ENCODE results near the gene SEPTIN5.
"Not testable (repeated sequence)": the region's sequence is repeated elsewhere in the genome, so short reads cannot be mapped to it uniquely, and the experiment has no call there.

The SEPTIN5 gene

GRCh38 chr22:19691721-19692341 lies 22.5 kb upstream of the SEPTIN5 start:
- no peak overlapping the region for H3K4me3 ChIP-seq (ENCODE audit: low read depth, low read length)
- DNase-seq (ENCODE audit: low read depth): no peak
- TF ChIP-seq CTCF (IDR thresholded peaks at IDR 0.05; ENCODE audit: control insufficient read depth, extremely low read depth, insufficient read depth): no peak

- DNase-seq (ENCODE audit: low read depth): no peak
- no peak for TF ChIP-seq CTCF (IDR thresholded peaks at IDR 0.05; ENCODE audit: control insufficient read depth, extremely low read depth, insufficient read depth)
- H3K4me3 ChIP-seq (ENCODE audit: low read depth, low read length): no peak overlapping the region
Observed at GRCh38 chr22:19693581-19693980, 20.7 kb upstream of the SEPTIN5 start.

GRCh38 chr22:19693981-19694670 lies 20.2 kb upstream of the SEPTIN5 start:
- no peak for TF ChIP-seq CTCF (IDR thresholded peaks at IDR 0.05; ENCODE audit: control insufficient read depth, extremely low read depth, insufficient read depth)
- H3K4me3 ChIP-seq (ENCODE audit: low read depth, low read length): no peak overlapping the region
- DNase-seq (ENCODE audit: low read depth): no peak

GRCh38 chr22:19694696-19695095 lies 19.6 kb upstream of the SEPTIN5 start:
- no peak overlapping the region for H3K4me3 ChIP-seq (ENCODE audit: low read depth, low read length)
- no peak for DNase-seq (ENCODE audit: low read depth)
- no peak for TF ChIP-seq CTCF (IDR thresholded peaks at IDR 0.05; ENCODE audit: control insufficient read depth, extremely low read depth, insufficient read depth)

GRCh38 chr22:19696504-19697276 lies 17.6 kb upstream of the SEPTIN5 start:
- no peak overlapping the region for H3K4me3 ChIP-seq (ENCODE audit: low read depth, low read length)
- no peak for DNase-seq (ENCODE audit: low read depth)
- no peak for TF ChIP-seq CTCF (IDR thresholded peaks at IDR 0.05; ENCODE audit: control insufficient read depth, extremely low read depth, insufficient read depth)

GRCh38 chr22:19697871-19698270 lies 16.4 kb upstream of the SEPTIN5 start:
- H3K4me3 ChIP-seq (ENCODE audit: low read depth, low read length); DNase-seq (ENCODE audit: low read depth): not testable (repeated sequence)

- DNase-seq (ENCODE audit: low read depth): no peak
- no peak overlapping the region for H3K4me3 ChIP-seq (ENCODE audit: low read depth, low read length)
- TF ChIP-seq CTCF (IDR thresholded peaks at IDR 0.05; ENCODE audit: control insufficient read depth, extremely low read depth, insufficient read depth): no peak
Observed at GRCh38 chr22:19700790-19701419, 13.4 kb upstream of the SEPTIN5 start.
